Activated CD4-positive, alpha-beta T cell treated with anti-CD3 and anti-CD28 coated beads for 4 hours (primary cell): ENCODE results near the gene SYCP2.

Source experiments
- DNase-seq, 2 donors: peaks; one replicate each; pipeline ENCODE4 v3.0.0-alpha.2; 2020

The SYCP2 gene

GRCh38 chr20:59820204-59821041, 113.0 kb downstream of the SYCP2 start:
- DNase-seq, result no peak

- no peak for DNase-seq
Measured at GRCh38 chr20:59819496-59820203, 113.8 kb downstream of the SYCP2 start.

GRCh38 chr20:59818911-59819310, 114.5 kb downstream of the SYCP2 start:
- DNase-seq, result no peak

GRCh38 chr20:59817846-59818615, 115.4 kb downstream of the SYCP2 start:
- no peak for DNase-seq

DNA sequence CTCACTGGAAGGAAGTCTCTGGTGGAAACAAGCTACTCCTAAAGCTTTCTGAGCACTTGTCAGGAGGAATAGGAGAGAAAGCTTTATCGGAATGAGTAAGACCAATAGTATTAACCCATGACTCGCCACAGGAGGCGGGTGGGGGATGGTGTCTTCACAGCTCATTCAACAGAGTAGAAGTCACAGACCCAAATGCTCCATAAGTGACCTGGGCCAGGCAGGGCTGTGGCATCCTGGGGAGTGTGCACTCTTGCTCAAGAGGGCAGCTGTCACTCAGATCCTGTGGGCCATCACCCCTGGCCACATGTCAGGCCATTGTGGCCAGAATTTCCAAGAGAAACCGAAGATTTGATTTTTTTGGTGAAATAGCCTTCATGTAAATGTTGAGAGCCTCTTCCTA, 116.0 kb downstream of the SYCP2 start:
- no peak for DNase-seq

GRCh38 chr20:59816146-59816738, 117.2 kb downstream of the SYCP2 start:
- DNase-seq, result no peak

DNA sequence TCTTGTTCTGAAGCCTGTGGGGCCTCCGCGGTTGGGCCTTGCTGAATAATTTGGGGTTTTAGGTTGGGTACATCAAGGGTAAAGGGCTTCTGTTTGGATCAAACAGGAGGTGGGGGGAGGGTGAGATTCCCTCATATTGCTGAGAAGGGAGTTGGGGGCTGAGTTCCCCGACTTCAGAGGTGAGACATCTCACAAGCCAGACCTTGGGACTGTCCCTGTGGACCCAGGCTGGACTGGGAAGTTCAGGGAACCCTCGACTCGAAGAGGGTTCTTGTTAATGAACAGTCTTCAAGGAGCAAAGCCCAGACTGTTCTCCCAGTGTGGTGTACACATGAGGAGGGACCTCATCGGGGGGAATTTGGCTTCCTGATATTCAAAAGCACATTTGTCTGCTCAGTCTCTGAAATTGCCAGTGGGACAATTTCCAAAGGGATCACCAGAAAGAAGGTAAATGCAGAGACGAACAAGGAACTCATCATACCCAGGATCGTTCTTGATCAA, 118.5 kb downstream of the SYCP2 start:
- DNase-seq, result no peak

GRCh38 chr20:59813948-59814839, 119.2 kb downstream of the SYCP2 start:
- no peak for DNase-seq
